GM12874 (cell line): ENCODE results near the gene SEC24D.

Source experiments
- TF ChIP-seq, protein P1 (sequence below): IDR thresholded peaks from 2 replicates; pipeline ENCODE4 v1.5.1; 2011; ENCODE audit warnings: low read depth, mild to moderate bottlenecking, control low read depth, low read length, moderate library complexity; ENCODE audit not compliant: insufficient read depth

Gene SEC24D

DNA sequence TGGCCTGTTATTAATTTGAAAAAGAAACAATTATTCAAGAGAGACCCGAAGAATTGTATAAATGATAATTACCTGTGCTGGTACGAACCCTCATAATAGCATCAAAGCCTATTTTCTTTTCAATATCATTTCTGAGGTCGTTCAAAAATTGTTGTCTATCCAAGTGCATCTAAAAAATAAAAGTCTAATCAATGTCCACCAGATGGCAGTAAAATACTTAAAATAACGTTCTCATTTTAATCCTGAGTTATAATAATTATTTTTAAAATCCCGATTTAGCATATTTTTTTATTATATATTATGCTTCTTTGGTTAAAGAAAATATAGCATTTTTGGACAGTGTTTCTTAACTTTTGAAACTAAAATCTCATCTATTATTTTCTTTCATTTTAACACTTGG, 95.1 kb downstream of the SEC24D start:
- TF ChIP-seq, protein P1, sequence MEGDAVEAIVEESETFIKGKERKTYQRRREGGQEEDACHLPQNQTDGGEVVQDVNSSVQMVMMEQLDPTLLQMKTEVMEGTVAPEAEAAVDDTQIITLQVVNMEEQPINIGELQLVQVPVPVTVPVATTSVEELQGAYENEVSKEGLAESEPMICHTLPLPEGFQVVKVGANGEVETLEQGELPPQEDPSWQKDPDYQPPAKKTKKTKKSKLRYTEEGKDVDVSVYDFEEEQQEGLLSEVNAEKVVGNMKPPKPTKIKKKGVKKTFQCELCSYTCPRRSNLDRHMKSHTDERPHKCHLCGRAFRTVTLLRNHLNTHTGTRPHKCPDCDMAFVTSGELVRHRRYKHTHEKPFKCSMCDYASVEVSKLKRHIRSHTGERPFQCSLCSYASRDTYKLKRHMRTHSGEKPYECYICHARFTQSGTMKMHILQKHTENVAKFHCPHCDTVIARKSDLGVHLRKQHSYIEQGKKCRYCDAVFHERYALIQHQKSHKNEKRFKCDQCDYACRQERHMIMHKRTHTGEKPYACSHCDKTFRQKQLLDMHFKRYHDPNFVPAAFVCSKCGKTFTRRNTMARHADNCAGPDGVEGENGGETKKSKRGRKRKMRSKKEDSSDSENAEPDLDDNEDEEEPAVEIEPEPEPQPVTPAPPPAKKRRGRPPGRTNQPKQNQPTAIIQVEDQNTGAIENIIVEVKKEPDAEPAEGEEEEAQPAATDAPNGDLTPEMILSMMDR: no peak

- TF ChIP-seq, protein P1: no peak
Measured at GRCh38 chr4:118739022-118739713, 96.8 kb downstream of the SEC24D start.

GRCh38 chr4:118738090-118738489, 97.8 kb downstream of the SEC24D start:
- TF ChIP-seq, protein P1: no peak

DNA sequence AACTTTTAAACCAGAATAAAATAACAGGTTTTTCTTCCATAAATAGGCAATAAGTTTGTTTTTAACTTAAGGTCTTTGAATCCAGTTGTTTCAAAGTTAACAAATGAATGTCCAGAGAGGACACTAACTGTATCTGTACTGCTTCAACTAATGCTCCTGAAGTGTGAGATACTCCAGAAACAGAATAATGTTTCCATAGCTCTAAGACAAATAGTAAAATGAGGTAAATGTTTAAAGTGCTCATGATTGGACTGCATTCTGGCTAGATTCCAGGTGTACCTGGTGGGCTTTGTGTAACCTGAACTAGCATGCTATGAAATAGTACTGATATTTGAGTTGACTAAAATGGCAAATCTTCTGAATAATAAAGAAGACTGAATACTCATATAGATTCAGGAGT, 99.0 kb downstream of the SEC24D start:
- TF ChIP-seq, protein P1: no peak

DNA sequence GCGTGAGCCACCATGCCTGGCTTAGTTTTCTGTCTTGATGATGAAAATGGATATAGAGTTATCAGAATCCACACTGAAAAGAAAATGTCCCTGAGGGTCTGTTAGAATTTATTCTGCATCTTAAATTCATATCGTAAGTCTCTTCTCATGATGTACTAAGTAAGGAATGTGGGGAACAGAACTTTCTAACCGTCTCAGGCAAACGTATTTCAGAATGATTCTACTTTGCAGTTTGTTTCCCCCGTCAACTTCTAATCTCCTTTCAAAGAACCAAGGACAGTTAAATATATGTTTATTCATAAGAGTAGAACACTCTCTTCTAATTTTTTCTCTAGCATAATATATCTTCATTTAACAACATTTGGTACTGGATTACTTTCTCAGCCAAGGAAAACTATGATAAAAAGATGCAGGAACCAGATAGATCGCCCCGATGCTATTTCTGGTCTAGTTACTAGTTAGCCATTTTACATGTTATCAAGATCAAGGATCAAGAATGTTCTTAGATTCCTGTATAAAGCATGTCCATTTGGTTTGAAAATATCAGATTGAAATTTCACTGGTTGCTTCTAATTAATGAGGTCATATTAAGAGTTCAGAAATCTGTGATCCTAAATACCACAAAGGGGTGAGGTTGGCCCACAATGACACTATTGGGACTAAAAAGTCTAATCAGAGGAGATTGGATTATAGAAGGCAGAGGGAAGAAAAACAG, 101.3 kb downstream of the SEC24D start:
- TF ChIP-seq, protein P1: no peak

GRCh38 chr4:118732591-118733330, 103.2 kb downstream of the SEC24D start:
- TF ChIP-seq, protein P1: no peak

DNA sequence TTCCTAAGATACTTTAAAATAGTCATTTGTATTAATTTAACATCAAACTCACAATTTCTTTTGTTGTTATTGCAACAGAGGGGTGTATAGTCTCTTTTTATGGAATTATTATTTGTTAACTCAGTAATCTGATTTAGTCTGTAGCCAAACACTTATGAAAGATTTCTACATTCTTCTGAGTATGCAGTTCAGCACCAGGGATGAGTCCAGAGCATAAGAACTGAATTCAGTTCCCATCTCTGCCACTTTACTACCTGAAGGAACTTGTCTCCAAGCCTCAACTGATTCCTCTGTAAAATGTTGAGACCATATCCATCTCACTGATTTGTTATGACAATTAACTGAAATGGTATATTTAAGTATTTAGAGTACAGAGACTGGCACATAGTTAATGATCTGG, 105.2 kb downstream of the SEC24D start:
- TF ChIP-seq, protein P1: no peak
